ENCODE measurements around the gene C17orf50. TPM values are rescaled to one million over a fixed set of nuclear protein-coding genes. Genes with fewer than 3 reads are reported as not detected.

C17orf50 gene
- total RNA-seq, 2 experiments from 2014 or later, result not detected

DNA sequence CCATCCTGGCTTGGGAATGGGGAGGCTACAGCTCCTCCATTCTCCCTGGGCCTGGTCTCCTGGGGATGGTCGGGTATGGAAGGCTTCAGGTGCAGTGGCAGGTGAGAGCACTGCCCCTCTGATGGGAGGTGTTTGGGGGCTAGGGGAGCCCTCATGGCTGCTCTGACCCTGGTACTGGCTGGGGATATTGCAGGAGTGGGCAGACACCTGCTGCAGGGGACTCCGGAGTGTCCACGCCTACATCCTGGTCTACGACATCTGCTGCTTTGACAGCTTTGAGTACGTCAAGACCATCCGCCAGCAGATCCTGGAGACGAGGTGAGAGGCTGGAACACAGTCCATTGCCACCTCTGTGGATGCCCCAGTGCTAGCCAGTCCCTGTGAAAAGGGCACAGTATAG, 20.5 kb upstream of the C17orf50 start:
- no peak for ATAC-seq
- Mint-ChIP-seq H3K27ac (no peak overlapping the region), H3K4me3 (no peak overlapping the region), H3K36me3 (no peaks in the 10 kb centered on the region), H3K9me3 (ENCODE audit: low read depth) (no peaks in the 10 kb centered on the region), H3K27me3 (peaks cover 38% of the 10 kb centered on the region), H3K4me1 (peaks cover 8% of the 10 kb centered on the region)
- CTCF ChIA-PET, result interaction anchor here (0.9 to 2.5 kb wide), 3 partner anchors 9 to 127 kb away, joined by 3 to 9 read pairs (median 6); no protein-coding TSS in a partner anchor
- no peak for DNase-seq

DNA sequence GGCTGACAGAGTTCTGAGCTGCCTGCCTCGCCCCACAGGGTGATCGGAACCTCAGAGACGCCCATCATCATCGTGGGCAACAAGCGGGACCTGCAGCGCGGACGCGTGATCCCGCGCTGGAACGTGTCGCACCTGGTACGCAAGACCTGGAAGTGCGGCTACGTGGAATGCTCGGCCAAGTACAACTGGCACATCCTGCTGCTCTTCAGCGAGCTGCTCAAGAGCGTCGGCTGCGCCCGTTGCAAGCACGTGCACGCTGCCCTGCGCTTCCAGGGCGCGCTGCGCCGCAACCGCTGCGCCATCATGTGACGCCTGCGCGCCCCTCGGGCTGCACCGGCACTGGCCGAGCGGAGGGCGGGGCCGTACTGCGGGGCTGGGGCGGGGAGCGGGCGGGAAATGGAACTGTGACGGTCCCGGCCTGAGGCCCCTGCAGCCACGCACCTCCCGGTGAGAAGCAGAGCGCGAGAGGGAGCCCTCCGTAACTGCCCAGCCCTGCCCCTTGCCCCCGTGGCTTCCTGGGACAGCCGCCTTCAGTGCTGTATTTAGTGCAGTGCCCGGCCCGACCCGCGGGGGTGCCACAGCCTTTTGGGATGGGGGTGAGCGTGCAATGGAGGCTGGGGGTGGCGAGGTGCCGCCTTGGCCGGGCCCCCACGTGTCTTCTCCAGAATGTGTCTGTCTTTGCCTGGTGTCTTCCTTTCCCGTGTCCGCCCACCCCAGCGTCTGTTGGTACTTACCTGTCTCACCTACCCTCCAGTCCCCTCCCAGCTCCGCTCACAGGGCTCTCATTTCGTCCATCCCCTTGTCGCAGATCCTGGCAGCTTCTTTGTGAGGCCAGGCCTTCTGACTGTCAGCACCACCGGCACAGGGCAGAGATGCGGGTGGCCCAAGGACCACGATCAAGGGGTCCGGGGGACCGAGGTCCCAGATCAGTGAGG, 19.4 kb upstream of the C17orf50 start:
- no peak overlapping the region for H3K27ac Mint-ChIP-seq
- CTCF ChIA-PET, result interaction anchor here (0.7 to 2.5 kb wide), 2 partner anchors 10 to 22 kb away, joined by 3 to 9 read pairs; partner anchors contain the start of gene RASL10B
- DNase-seq, result peak; percentile 45

DNA sequence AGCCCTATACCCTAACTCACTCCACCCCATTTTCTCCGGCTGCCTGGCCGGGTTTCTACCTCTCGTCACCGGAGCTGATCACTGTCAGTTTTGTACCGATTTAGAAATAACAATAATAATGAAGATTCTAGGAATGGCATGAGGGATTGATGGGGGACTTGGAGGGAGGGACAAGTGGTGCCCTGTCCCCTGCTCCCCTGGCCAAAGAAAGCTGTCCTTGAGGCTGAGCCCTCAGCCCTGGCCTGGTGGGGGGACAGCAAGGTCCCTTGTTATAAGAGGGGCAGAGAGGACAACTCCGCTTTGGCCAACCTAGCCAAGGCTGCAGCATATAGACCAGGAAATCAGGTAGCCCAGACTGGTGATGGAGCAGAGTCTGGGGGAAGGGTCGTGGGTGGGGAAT, 18.2 kb upstream of the C17orf50 start:
- no peak for DNase-seq
- H3K36me3 Mint-ChIP-seq, result no peaks in the 10 kb centered on the region
- CTCF ChIA-PET, result no interaction called here

More for the DNA sequence above, 19.4 kb upstream of the C17orf50 start:
- Mint-ChIP-seq H3K4me3 (no peak overlapping the region), H3K9me3 (ENCODE audit: low read depth) (no peaks in the 10 kb centered on the region), H3K36me3 (no peaks in the 10 kb centered on the region), H3K27me3 (peaks cover 38% of the 10 kb centered on the region), H3K4me1 (peaks cover 8% of the 10 kb centered on the region)
- peak; percentile 63 for ATAC-seq

DNA sequence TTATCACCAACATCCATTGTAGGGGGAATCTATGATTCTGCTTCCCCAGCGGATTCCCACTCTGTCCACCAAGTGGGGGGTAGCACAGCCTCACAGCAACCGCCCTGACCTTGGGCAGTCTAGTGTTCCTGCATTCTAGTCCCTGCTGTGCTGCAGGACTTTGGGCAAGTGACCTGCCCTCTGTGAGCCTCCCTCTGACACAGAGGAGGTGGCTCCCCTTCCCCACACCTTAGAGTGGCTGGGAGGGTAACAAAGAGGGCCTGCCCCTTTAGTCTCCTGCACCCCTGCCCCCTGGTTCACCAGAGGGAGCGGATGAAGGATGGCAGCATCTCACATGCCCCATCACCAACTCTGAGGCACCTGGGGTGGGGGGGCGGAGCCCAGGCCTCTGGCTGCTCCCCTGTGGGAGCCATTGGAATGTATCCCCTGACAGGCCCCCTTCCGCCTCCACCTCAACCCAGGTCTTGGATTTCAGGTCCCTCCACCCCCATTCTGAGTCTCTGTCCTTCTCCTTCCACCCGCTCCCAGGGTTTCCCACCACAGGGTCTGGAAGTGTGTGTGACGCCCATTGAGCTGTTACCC, 17.7 kb upstream of the C17orf50 start:
- H3K27ac Mint-ChIP-seq, result no peak overlapping the region
- H3K4me3 Mint-ChIP-seq, result no peak overlapping the region
- no peaks in the 10 kb centered on the region for H3K9me3 Mint-ChIP-seq (ENCODE audit: low read depth)
- H3K36me3 Mint-ChIP-seq, result no peaks in the 10 kb centered on the region
- peaks cover 8% of the 10 kb centered on the region for H3K4me1 Mint-ChIP-seq
- H3K27me3 Mint-ChIP-seq, result peaks cover 41% of the 10 kb centered on the region
- CTCF ChIA-PET, result interaction anchor here (3.0 kb wide), 1 partner anchor 21 kb away, joined by 14 read pairs; no protein-coding TSS in a partner anchor
- DNase-seq, result no peak
- no peak for ATAC-seq

More for the DNA sequence above, 18.2 kb upstream of the C17orf50 start:
- ATAC-seq, result no peak
- no peak overlapping the region for H3K27ac Mint-ChIP-seq
- no peak overlapping the region for H3K4me3 Mint-ChIP-seq
- no peaks in the 10 kb centered on the region for H3K9me3 Mint-ChIP-seq (ENCODE audit: low read depth)
- H3K4me1 Mint-ChIP-seq, result peaks cover 8% of the 10 kb centered on the region
- H3K27me3 Mint-ChIP-seq, result peaks cover 40% of the 10 kb centered on the region

DNA sequence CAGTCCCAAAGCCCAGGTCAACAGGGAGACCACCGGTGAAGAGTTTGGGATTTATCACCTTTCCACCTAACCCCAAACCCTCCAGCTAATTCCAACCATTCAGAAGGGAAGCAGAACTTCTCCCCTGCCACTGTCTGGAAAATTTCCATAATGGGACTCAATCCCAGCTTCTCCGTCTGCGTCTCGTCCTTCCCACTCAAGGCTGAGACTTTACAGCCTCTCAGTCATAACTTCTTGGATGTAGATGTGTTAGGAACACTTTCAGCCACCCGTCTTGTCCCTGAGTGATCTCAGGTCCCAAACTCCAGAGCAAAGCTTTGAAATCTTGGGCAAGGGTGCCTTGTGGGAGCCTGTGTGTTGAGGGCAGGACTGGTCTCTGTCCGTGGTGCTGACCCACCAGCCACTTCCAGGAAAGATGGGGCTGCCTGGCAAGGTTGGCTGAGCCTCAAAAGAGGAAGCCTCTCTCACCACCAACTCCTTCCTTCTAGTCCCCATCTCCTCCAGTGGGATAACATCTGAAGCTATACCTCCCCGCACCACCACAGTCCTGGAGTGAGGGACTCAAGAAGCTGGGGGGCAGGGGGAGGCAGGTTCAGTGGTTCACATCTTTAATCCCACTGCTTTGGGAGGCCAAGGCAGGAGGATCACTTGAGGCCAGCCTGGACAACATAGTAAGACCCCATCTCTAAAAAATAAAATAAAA, 16.9 kb upstream of the C17orf50 start:
- Mint-ChIP-seq H3K27ac (no peak overlapping the region), H3K36me3 (no peaks in the 10 kb centered on the region), H3K27me3 (peaks cover 46% of the 10 kb centered on the region), H3K9me3 (ENCODE audit: low read depth) (no peaks in the 10 kb centered on the region), H3K4me3 (no peak overlapping the region), H3K4me1 (peaks cover 8% of the 10 kb centered on the region)
- CTCF ChIA-PET, result interaction anchor here (0.7 to 3.0 kb wide), 2 partner anchors 20 to 130 kb away, joined by 3 to 14 read pairs; no protein-coding TSS in a partner anchor
- DNase-seq, result no peak
- ATAC-seq, result no peak

DNA sequence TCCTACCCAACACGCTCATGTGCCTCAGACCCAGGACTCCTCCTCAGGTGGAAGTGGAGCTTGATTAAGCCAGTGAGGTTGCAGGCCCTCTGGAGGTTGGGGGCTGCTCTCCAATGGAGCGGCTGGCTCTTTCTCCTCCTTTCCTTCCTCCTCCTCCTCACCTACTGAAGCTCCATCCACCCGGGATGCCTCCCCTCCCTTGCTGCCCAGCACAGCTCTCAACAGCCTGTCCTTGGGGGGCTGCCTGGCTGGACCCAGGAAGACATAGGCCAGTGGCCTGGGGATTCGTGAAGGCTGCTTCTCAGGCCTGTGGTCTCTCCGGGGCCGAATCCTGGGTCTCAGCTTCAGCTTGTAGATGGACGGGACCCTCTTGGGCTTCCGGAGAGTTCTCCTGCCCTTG, 15.9 kb upstream of the C17orf50 start:
- DNase-seq (no peak), ATAC-seq (no peak)
- Mint-ChIP-seq H3K4me1 (peaks cover 12% of the 10 kb centered on the region), H3K27me3 (peaks cover 50% of the 10 kb centered on the region), H3K9me3 (ENCODE audit: low read depth) (no peaks in the 10 kb centered on the region), H3K27ac (no peak overlapping the region), H3K4me3 (no peak overlapping the region), H3K36me3 (no peaks in the 10 kb centered on the region)
- CTCF ChIA-PET, result interaction anchor here (3.0 kb wide), 1 partner anchor 19 kb away, joined by 14 read pairs; no protein-coding TSS in a partner anchor

DNA sequence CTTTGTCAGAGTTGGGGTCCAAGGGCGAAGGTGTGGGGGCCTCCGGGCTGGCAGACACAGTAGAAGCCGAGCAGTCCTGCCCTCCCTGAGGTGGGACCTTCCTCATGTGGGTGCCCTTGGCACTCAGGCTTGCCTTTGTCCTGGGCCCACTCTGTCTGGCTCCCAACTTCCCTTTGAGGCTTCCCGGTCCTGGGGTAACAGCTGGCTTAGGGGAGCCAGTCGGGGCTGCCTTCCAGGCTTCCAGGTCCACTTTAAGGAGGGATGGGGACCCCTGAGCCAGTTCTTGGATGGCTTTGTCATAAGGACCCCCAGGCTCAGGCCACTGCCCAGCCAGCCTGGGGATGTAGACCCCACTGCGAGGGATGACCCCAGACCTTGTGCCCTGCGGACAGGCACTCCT, 15.4 kb upstream of the C17orf50 start:
- ATAC-seq, result no peak
- H3K4me1 Mint-ChIP-seq, result peaks cover 14% of the 10 kb centered on the region
- no peak overlapping the region for H3K27ac Mint-ChIP-seq

DNA sequence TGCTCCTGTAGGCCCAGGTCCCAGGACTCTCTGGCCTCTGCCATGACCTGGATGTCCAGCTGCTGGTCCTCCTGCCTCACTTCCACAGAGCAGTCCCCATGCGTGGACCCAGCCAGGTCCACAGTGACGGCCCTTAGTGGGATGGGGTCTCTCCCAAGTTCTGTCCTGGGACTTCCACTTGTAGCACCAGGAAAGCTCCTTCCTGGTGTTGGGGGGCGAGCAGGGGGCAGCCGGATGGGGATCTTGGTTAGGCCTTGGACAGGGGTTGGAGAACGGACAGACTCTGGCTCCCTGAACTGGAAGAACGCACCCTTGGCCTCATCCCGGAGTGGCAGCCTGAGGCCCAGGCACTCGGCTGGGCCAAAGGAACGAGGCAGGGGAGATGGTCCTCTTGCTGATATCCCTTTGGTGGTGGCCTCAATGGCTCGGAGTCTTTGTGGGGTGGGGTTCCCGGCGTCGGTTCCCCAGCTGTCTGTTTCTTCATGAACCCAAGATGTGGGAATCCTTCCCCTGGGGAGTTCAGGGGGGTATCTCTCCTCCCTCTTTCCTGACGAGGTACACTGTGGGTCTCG, 14.9 kb upstream of the C17orf50 start:
- Mint-ChIP-seq H3K36me3 (no peaks in the 10 kb centered on the region), H3K27ac (no peak overlapping the region), H3K27me3 (peaks cover 49% of the 10 kb centered on the region), H3K4me1 (peaks cover 13% of the 10 kb centered on the region), H3K4me3 (no peak overlapping the region), H3K9me3 (ENCODE audit: low read depth) (no peaks in the 10 kb centered on the region)
- DNase-seq, result no peak
- CTCF ChIA-PET, result interaction anchor here (3.0 to 7.6 kb wide), 3 partner anchors 18 to 133 kb away, joined by 14 to 58 read pairs (median 55); no protein-coding TSS in a partner anchor
- ATAC-seq, result no peak

More for the DNA sequence above, 15.4 kb upstream of the C17orf50 start:
- Mint-ChIP-seq H3K27me3 (peaks cover 49% of the 10 kb centered on the region), H3K36me3 (no peaks in the 10 kb centered on the region), H3K9me3 (ENCODE audit: low read depth) (no peaks in the 10 kb centered on the region), H3K4me3 (no peak overlapping the region)
- CTCF ChIA-PET, result interaction anchor here (3.0 to 4.0 kb wide), 2 partner anchors 19 to 133 kb away, joined by 14 to 55 read pairs; no protein-coding TSS in a partner anchor
- DNase-seq, result no peak

DNA sequence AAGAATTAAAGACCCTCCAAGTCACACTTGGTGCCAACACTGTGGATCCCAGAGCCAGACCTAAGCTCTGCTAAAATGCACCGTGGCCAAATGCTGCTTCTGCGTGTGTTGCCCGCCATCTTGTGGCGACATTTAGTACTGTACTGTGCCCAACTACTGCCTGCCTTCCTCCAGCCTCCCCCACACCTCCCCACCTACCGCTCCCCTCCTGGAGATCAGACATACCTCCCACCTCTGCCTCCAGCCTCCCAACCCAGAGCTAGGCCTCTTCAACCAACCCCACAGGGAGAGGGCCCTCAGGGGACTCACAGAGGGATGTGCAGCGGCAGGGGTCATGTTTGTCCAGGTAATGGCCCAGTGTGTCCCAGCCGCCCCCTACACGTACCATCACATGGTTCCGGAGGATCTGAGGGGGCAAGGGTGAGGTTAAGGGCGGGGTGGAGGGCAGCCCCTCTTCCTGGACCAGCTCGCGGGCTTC, 13.1 kb upstream of the C17orf50 start:
- H3K4me3 Mint-ChIP-seq, result no peak overlapping the region
- no peaks in the 10 kb centered on the region for H3K36me3 Mint-ChIP-seq
- ATAC-seq (peak; percentile 90), DNase-seq (peak; percentile 85)
- H3K27me3 Mint-ChIP-seq, result peaks cover 46% of the 10 kb centered on the region
- H3K9me3 Mint-ChIP-seq (ENCODE audit: low read depth), result no peaks in the 10 kb centered on the region
- no peak overlapping the region for H3K27ac Mint-ChIP-seq
- CTCF ChIA-PET, result interaction anchor here (0.6 to 7.6 kb wide), 47 partner anchors 9 to 628 kb away, joined by 3 to 58 read pairs (median 4); partner anchors contain the start of genes C17orf50, MMP28, PEX12 and RAD51D
- peaks cover 8% of the 10 kb centered on the region for H3K4me1 Mint-ChIP-seq

DNA sequence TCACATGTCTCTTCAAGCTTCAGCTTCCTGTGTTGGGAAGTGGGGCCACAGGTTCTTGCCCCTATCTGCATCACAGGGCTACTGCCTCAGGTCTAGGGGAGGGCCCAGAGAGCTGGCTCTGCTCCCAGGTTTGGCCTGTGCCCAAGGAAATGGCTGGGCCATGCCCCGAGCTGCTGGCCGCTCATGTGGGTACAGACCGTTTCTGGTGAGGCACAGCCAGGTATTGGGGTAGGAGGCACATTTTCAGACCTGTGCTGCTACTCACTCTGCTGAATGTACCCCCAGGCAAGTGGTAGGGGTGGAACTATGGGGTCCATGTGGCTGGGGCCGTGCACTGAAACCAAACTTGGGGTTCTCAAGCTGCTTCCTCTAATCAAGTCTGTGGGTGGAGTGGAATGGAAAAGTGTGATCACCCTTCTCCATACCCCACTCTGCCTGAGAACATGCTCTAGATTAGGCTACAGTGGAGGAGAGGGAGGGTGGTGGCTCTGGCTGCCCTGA, 12.3 kb upstream of the C17orf50 start:
- Mint-ChIP-seq H3K9me3 (ENCODE audit: low read depth) (no peaks in the 10 kb centered on the region), H3K27ac (no peak overlapping the region), H3K27me3 (peaks cover 49% of the 10 kb centered on the region), H3K4me1 (peaks cover 8% of the 10 kb centered on the region), H3K4me3 (no peak overlapping the region), H3K36me3 (no peaks in the 10 kb centered on the region)
- ATAC-seq (no peak), DNase-seq (no peak)
- CTCF ChIA-PET, result interaction anchor here (1.1 to 7.6 kb wide), 17 partner anchors 9 to 475 kb away, joined by 3 to 58 read pairs (median 6); partner anchors contain the start of genes C17orf50, MMP28 and TAF15

DNA sequence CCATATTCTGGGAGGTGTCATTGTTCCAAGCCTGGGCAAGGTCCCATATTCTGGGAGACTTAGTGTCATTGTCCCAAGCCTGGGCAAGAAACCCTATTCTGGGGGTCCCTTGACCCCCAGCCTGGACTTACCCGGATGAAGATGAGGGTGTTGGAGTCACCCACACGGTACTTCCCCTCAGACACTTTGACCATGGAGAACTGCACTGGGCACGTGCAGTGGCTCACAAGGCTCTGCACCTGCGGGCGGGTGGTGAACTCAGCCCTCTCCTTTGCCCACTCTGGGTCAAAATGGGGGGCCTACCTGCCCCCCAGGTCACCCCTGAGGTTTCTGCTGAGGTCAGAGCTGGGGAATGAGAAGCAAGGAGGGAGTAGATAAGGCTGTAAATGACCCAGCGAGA, 11.7 kb upstream of the C17orf50 start:
- no peak overlapping the region for H3K27ac Mint-ChIP-seq
- no peaks in the 10 kb centered on the region for H3K9me3 Mint-ChIP-seq (ENCODE audit: low read depth)
- no peak overlapping the region for H3K4me3 Mint-ChIP-seq
- H3K4me1 Mint-ChIP-seq, result peaks cover 8% of the 10 kb centered on the region
- H3K27me3 Mint-ChIP-seq, result peaks cover 48% of the 10 kb centered on the region
- no peak for DNase-seq
- no peaks in the 10 kb centered on the region for H3K36me3 Mint-ChIP-seq
- CTCF ChIA-PET, result interaction anchor here (1.5 to 7.6 kb wide), 7 partner anchors 9 to 141 kb away, joined by 3 to 58 read pairs (median 7); partner anchors contain the start of gene MMP28
- no peak for ATAC-seq
